Fibroblast of skin of left quadriceps (primary cell): ENCODE results near the gene SEC24A.
"Not testable (repeated sequence)": the region's sequence is repeated elsewhere in the genome, so short reads cannot be mapped to it uniquely, and the experiment has no call there.

Experiments used
- DNase-seq, 2 experiments: peaks; one replicate each; pipeline ENCODE4 v3.0.0-alpha.2; 2013; ENCODE audit warnings: low read depth in 2 of 2

SEC24A gene

DNA sequence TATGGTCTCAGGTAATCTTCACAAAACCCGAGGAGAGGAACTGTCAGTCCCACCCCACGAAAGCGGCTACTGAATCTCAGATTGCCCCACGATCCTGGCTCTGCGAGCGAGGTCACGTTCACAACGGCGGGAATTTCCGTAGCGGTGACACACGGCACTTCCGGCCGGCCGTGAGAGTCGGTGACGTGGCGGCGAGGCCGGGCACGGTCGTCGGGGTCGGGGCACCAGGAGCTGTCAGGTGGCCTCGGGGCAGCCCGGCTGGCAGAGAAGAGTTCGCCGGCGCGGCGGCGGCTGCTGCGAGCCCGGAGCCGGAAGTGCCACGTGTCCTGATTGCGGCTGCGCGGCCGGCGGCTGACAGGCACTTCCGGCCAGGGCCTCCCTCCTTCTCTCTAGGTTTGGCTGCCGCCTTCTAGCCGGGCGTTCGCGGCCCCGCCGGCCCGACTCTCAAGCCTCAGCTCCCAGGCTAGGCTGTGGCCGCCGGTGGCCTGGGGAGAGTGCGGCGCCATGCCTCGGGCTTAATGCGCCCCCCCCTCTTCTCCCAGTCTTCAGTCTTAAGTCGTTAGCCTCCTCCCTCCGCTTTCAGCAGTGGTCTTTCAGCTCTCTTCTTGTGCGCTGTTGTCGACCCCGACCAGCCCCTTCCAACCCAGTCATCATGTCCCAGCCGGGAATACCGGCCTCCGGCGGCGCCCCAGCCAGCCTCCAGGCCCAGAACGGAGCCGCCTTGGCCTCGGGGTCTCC lies at the start of gene SEC24A:
Gene SEC24A, plus strand, starts transcription at position 361 of the 738 bp plus-strand sequence. Its CDS starts 292 bp downstream, at position 653.
- peak; percentile 61 to 68 for DNase-seq

DNA sequence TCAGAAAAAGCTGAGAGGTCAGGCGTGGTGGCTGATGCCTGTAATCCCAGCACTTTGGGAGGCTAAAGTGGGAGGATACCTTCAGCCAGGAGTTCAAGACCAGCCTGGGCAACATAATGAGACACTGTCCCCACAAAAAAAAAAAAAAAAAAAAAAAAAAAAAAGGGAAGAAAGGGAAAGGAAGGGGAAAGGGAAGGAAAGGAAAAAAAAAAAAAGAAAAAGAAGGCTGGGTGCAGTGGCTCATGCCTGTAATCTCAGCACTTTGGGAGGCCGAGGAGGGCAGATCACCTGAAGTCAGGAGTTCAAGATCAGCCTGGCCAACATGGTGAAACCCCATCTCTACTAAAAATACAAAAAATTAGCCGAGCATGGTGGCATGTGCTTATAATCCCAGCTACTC lies 48.8 kb upstream of the SEC24A start:
- DNase-seq, result not testable (repeated sequence)

DNA sequence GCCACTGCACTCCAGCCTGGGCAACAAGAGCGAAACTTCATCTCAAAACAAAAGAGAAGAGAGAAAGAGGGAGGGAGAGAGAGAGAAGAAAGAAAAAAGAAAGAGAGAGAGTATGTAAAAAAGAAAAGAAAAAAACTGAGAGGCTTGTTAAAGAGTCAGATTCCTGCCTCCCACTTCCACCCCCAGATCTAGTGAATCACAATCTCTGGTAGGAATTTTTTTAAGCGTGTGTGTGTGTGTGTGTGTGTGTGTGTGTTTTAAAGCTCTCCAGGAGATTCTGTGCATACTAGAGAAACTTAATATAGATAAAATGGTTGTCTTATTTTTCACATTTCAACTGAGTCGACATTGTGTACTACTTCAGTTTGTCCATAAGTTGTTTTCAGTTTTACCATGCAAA lies 48.0 kb upstream of the SEC24A start:
- DNase-seq, result peak; percentile 30 to 31

DNA sequence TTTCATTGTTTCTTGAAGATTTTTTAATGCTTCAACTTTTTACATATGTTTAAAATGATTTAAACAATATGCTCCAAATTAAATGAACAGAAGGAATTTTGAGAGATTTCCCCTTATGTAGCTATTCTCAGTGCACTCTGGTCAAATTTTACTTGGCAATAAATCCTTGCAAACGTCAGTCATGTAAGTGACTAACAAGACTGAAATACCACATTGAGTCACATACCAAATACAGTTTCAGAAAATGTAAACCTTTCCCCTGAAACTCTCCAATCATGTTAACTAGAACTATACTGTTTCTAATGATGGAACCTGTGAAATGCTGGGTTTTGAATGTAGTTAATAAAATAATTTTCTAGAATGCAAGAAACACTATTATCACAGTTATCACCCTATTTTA lies 45.5 kb upstream of the SEC24A start:
- DNase-seq, result peak; percentile 10 to 12

DNA sequence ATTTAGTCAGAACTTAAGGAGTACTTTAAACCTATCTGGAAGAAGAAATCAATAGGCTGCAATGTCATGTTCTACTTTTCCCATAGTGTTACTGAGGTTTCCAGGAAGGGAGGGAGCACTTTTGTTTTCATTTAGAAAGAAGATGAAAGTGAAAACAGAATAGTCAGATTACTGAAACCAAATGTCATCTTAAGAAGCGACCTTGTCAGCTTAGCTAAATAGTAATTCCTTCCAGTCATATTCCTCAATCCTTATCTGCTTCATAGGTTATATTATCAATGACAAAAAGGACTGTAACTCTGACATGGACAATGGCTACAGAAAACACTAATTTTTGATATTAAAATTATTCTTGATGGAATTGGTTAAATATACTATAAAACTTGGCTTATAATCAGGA lies 43.7 kb upstream of the SEC24A start:
- DNase-seq, result no peak

DNA sequence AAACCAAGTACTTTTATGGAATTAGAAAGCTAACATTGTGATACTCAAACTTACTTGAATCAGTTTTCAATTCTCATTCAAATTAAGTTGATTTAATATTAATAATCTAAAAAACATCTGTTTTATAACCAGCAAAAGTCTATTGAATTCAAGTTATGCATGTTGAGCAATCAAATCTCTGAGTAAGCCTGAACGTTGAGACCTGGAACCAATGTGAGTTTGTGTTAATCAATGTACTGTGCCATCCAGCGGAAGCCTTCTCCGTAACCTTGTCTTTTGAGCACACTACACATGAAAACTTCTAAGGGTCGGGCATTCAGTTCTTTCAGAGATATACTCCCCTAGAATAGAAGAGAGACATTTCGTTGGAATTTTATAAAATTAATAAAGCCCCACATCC lies 41.9 kb upstream of the SEC24A start:
- DNase-seq, result no peak

DNA sequence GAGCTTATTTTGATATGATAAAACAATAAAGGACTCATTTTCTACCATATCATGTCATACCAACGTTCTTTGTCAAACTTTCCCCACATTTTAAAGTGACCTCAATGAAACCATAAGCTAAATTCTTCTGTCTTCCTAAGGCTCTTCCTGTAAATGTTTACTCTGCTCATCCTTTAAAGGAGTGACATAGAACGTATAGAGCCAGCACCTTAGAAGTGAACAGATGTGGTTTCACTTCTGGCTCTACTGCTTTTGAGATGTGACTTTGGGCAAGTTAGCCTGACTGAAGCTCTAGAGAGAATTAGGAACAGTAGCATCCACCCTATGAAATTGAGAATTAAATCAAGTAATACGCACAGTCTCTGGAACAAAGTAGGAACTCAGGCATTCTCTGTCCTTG lies 40.0 kb upstream of the SEC24A start:
- no peak for DNase-seq

GRCh38 chr5:134609232-134609851 lies 39.2 kb upstream of the SEC24A start:
- no peak for DNase-seq

DNA sequence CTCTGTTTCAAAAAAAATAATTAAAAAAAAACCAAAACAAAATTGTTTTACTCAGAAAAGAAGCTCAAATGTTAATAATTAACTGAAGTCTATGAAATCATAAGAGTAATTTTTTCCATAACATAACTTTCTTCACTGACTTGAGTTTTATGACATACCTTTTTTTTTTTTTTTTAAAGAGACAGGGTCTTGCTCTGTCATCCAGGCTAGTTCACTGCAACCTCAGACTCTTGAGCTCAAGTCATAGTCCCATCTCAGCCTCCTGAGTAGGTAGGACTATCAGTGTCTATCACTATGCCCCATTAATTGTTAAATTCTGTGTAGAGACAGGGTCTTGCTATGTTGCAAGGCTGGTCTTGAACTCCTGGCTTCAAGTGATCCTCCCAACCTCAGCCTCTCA lies 37.9 kb upstream of the SEC24A start:
- no peak for DNase-seq

- DNase-seq, result no peak
Measured at GRCh38 chr5:134611515-134611914, 37.1 kb upstream of the SEC24A start.

DNA sequence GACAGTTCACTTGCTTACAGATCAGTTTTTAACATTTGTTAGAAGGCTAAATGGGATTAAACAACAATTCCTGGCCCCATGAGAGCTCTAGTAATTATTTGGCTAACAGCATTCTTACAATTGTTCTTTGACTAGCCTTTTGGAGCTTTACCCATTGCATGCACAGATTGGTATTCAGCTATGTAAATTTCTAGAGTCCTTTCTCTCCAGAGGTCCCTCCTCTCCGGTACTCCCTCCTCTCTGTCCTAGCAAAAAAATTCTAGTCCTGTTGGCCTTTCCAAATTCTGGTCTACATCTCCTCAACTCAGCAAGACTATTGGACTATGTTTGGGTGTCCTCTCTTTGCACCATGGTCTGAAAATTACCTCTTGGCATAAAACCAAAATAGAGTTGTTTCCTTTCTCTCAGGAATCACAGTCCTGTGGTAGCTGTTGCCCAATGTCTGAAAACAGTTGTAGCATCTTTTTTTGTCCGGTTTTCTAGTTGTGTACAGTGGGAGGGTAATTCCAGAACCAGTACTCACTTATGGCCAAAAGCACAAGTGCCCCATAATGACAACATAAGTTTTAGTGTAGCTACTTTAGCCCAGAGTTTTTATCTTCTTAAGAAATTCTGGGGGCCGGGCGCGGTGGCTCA lies 34.0 kb upstream of the SEC24A start:
- no peak for DNase-seq

DNA sequence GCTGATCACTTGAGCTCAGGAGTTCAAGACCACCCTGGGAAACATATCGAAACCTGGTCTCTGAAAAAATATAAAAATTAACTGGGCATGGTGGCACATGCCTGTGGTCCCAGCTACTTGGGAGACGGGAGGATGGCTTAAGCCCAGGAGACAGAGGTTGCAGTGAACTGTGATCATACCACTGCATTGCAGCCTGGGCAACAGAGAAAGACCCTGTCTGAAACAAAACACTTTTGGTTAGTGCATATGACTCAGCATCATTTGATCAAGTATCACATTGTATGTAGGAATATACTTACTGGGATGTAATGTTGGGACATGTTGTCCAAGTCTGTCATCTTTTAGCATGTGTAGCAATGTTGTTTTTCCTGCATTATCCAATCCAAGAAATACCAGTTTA lies 28.0 kb upstream of the SEC24A start:
- DNase-seq, result no peak

GRCh38 chr5:134625559-134625958 lies 23.0 kb upstream of the SEC24A start:
- DNase-seq, result no peak

DNA sequence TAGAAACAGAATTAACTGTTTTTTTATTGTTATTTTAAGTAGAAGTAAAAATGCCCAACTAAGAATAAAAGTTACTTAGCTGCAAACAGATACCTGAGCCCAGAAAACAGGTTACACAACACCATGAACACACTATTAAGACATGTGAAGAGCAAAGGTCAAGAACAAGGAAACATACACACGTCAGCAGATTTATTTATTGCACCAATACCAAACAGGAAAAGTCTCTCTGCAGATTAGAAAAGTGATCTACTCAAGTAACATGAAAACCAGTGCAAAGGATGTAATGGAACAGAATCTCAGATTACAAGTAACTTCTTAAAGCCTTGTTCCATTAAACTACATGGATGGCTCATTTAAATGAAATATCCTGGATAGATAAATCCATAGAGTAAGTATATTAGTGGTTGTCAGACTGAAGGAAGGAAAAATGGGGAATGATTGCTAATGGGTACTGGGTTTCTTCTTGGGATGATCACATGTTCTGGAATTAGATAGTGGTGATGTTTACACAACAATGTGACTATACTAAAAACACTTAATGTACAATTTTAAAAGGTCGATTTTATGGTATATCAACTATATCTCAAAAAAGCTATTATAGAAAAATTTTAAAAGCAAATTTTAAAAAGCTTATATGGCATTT lies 22.1 kb upstream of the SEC24A start:
- DNase-seq, result no peak

- no peak for DNase-seq
Measured at GRCh38 chr5:134634227-134634626, 14.4 kb upstream of the SEC24A start.

- DNase-seq, result not testable (repeated sequence)
Measured at GRCh38 chr5:134635366-134635765, 13.2 kb upstream of the SEC24A start.

DNA sequence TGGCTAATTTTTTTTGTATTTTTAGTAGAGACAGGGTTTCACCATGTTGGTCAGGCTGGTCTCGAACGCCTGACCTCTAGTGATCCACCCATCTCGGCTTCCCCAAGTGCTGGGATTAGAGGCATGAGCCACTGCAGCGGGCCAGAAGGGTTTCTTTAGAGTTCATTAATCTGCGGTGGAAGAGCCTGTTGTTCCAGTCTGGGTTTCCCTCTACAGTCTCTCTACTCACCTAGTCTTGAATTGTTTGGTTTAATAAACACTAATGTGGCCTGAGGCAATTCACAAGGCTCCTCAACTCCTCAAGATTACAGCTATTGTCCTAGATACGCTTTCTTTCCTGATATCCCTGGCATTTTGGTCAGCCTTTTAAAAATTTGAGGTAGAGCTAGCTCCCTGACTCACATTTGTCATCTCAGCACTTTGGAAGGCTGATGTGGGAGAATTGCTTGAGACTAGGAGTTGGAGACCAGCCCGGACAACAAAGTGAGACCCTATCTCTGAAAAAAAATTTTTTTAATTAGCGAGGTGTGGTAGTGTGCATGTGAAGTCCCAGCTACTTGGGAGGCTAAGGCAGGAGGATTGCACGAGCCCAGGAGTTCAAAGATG lies 11.4 kb upstream of the SEC24A start:
- DNase-seq, result no peak

- no peak for DNase-seq
Measured at GRCh38 chr5:134638760-134639201, 9.8 kb upstream of the SEC24A start.

DNA sequence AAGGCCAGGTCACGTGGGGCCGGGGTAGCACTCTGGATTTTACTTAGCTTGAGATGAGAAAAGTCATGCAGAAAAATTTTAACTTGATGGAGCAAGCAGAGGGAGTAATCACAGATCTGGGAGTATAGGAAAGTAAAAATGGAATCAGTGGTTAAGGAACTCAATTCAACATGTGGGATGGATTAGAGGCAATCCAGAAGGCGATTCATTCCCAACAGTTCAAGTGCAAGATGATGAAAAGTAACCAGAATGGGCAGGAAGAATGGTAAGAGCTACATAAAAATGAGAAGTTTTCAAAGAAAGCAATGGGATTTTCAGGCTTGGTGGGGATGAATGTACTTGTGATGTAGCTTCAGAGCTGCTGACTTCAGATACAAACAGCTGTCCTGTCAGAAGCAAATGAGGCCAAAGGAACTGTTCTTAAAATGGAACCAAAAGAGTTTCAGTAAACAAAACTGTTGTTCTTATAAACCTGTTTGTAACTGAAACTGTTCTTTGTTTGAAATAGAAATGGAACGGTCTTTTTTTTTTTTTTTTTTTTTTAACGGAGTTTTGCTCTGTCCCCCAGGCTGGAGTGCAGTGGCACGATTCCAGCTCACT lies 5.6 kb upstream of the SEC24A start:
- DNase-seq, result no peak

GRCh38 chr5:134647750-134648424 lies 698 bp upstream of the SEC24A start:
- peak; percentile 33 to 36 for DNase-seq
